ENCODE data around the gene BCL3.

DNA sequence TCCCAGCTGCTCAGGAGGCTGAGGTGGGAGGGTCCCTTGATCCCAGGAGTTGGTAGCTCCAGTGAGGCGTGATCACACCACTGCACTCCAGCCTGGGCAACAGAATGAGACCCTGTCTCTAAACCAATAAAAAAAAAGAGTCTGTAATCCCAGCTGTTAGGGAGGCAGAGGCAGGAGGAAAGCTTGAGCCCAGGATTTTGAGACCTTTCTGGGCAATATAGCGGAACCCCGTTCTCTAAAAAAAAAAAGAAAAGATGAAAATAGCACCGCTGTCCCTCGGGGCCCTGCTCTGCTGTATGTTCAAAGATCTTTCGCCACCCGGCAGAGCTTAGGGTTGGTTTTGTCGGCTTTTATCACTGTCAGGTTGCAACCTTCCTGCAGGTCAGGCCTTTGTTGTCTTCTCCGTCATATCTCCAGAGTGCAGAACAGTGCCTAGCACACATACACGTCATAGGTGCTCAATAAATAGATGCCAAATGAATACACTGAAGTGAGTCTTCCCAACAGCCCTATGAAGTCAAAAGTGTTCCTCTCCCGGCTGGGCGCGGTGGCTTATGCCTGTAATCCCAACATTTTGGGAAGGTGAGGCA lies 47.0 kb downstream of the BCL3 start:
- no peak for TF ChIP-seq POLR2AphosphoS5 (IDR thresholded peaks at IDR 0.05; ENCODE audit: low read depth, low read length)
- TF ChIP-seq, protein P1, sequence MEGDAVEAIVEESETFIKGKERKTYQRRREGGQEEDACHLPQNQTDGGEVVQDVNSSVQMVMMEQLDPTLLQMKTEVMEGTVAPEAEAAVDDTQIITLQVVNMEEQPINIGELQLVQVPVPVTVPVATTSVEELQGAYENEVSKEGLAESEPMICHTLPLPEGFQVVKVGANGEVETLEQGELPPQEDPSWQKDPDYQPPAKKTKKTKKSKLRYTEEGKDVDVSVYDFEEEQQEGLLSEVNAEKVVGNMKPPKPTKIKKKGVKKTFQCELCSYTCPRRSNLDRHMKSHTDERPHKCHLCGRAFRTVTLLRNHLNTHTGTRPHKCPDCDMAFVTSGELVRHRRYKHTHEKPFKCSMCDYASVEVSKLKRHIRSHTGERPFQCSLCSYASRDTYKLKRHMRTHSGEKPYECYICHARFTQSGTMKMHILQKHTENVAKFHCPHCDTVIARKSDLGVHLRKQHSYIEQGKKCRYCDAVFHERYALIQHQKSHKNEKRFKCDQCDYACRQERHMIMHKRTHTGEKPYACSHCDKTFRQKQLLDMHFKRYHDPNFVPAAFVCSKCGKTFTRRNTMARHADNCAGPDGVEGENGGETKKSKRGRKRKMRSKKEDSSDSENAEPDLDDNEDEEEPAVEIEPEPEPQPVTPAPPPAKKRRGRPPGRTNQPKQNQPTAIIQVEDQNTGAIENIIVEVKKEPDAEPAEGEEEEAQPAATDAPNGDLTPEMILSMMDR (IDR thresholded peaks at IDR 0.05) = no peak
- TF ChIP-seq NRF1 (IDR thresholded peaks at IDR 0.05; ENCODE audit: low read depth, low read length) = no peak

Measured in SK-N-SH (cell line).